AG09319 (cell line): ENCODE data around the gene MRPS31.

Experiments used
- DNase-seq: peaks from one replicate; pipeline ENCODE4 v3.0.0-alpha.2; 2010; ENCODE audit warnings: low read depth; ENCODE audit errors: extremely low read depth
- TF ChIP-seq, protein P1 (sequence below): IDR thresholded peaks from 2 replicates; pipeline ENCODE4 v1.5.1; 2011; ENCODE audit warnings: low read depth, mild to moderate bottlenecking, inconsistent platforms, low read length, moderate library complexity

The MRPS31 gene

DNA sequence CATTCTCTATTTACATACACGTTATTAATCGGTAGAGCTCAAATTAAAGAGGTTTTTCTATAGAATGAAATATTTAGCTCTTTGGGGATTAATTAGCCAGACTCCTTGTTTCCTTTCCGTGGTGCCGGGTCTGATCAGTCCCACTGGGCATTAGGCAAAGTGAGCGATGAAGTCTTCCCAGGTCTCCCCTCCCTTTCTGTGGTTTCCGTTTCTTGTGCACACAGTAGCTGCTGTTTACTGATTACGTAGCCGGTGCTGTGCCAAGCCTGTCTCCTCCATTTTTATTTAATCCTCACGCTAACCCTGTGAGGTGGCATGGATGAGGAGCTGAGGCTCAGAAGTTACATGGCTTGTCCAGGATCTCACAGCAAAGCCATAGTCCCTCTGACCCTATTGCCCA, 27.4 kb upstream of the MRPS31 start:
- TF ChIP-seq, protein P1, sequence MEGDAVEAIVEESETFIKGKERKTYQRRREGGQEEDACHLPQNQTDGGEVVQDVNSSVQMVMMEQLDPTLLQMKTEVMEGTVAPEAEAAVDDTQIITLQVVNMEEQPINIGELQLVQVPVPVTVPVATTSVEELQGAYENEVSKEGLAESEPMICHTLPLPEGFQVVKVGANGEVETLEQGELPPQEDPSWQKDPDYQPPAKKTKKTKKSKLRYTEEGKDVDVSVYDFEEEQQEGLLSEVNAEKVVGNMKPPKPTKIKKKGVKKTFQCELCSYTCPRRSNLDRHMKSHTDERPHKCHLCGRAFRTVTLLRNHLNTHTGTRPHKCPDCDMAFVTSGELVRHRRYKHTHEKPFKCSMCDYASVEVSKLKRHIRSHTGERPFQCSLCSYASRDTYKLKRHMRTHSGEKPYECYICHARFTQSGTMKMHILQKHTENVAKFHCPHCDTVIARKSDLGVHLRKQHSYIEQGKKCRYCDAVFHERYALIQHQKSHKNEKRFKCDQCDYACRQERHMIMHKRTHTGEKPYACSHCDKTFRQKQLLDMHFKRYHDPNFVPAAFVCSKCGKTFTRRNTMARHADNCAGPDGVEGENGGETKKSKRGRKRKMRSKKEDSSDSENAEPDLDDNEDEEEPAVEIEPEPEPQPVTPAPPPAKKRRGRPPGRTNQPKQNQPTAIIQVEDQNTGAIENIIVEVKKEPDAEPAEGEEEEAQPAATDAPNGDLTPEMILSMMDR, result no peak
- DNase-seq, result no peak

DNA sequence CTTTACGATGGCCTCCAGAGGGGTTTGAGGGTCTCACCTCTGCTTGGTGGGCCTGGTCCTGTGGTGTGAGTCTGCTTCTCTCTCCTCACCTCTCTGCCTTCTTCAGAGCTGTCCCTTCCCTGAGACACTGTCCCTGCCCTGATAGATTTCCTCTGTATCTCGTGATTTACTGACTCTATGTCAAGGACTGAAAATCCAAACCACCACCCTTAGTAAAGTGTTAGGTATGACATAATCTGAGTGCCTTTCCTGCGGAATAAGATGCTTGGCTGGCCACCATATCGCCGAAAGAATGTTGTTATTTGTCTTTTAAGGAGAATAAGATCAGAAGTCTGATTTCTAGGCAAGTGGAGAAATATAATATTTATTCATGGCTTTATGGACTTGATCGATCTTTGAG, 25.7 kb upstream of the MRPS31 start:
- TF ChIP-seq, protein P1, result no peak
- DNase-seq, result no peak

- DNase-seq, result no peak
- TF ChIP-seq, protein P1, result no peak
These were observed 23.7 kb upstream of the MRPS31 start for GRCh38 chr13:40794414-40795368.

DNA sequence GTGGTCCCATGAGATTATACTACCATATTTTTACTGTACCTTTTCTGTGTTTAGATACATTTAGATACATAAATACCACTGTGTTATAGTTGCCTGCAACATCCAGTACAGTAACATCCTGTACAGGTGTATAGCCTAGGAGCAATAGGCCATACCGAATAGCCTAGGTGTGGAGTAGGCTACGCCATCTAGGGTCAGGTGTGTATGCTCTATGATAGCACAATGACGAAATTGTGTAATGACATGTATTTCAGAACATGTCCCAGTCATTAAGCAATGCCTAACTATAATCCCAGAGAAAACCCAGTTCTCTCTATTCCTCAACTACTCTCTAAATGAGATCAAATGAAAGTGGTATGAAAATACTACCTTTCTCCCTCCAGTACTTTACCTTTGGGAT, 22.3 kb upstream of the MRPS31 start:
- TF ChIP-seq, protein P1, result no peak
- no peak for DNase-seq

DNA sequence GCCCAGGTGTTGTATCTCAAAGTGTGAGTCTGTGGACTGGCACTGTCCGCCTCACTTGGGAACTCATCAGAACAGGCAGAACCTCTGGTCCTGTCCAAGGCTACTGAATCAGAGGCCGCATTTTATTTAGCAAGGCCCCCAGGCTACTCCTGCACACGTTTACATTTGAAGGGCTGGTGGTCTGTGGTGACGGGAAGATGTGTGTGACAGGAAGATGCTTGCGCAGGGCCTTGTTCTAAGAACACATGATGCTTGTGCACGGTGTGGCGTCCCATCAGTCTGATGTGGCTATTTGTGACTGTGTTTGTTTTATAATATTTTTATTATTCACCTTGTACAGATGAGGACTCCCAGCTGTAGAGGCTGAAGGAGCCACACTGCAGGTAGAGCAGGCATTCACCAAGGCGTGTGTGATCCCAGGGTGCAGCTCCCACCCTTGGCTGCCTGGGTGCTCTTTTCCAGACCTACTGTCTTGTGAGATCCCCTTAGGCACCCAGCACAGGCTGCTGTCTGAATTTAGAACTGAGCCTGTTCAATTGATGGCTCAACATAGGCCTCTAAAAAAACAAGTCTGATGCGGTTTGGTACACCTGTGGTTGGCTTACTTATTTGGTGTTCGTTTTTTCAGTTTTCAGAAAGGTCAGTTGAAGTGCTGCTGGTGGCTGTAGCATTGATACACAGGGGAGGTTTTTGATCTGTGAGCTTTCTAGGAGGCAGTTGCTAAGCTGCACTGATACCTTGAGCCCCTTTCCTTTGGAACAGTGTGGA, 21.5 kb upstream of the MRPS31 start:
- no peak for DNase-seq
- TF ChIP-seq, protein P1, result no peak

DNA sequence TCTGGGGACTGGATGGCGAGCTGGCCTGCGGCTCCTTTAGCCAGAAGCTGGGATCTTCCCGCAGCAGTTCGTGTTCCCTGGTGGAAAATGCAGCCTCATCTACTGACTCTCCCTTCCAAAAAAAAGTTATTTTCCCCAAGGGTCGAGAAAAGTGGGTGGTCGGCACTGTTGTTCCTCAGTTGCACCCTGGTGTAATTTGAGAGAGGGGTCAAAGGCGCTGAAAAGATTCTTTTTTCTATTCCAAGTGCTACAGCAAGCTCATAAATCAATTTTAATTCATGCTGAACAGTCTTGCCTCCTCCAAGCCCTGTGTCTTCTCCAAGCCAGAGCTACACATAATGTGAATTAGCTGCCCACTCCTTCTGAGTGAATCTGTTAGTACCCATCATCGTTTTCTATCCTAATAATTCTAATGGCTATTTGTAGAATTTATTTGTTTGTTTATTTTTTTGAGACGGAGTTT, 19.2 kb upstream of the MRPS31 start:
- DNase-seq, result no peak
- TF ChIP-seq, protein P1, result no peak
